ENCODE measurements around the gene MRTFB. TPM values are rescaled to one million over a fixed set of nuclear protein-coding genes. Genes with fewer than 3 reads are reported as not detected.

The MRTFB gene
- total and polyA plus RNA-seq, 2 of the 13 experiments (the other 11 are each of a cell fraction or from before 2014, with no cell fraction given), result 11.4 to 14.0 TPM

GRCh38 chr16:14286368-14287230 is 215.5 kb downstream of the MRTFB start (continued):
- TF ChIP-seq ZBTB33 (CRISPR knock-in tag; IDR thresholded peaks at IDR 0.05), result peak; percentile 64; the same call in 1 of the 2 replicates
- TF ChIP-seq ATF1 (CRISPR knock-in tag; IDR thresholded peaks at IDR 0.05), result 0 out of 2 replicates have a peak, but pooled peaks have one; percentile 29

- POLR2A ChIA-PET, result no interaction called here
- no peak for ATAC-seq
- DNase-seq (ENCODE audit: low spot score), result peak; percentile 66
- no peak for TF ChIP-seq ZNF318 (CRISPR knock-in tag; IDR thresholded peaks at IDR 0.05)
- TF ChIP-seq ZNF513 (CRISPR knock-in tag; conservative IDR thresholded peaks at IDR 0.05), result 0 out of 2 replicates have a peak, but pooled peaks have one; percentile 74
Measured at GRCh38 chr16:14289692-14290340, 218.7 kb downstream of the MRTFB start.

More at GRCh38 chr16:14289692-14290340, 218.7 kb downstream of the MRTFB start:
- no TSS peak for BruUV-seq (replicated peaks)
- H3K79me2 ChIP-seq (ENCODE audit: insufficient read depth, low read length), result no peaks in the 10 kb centered on the region
- WGBS (ENCODE audit: low lambda C conversion rate), result 23% methylated on average over 9 of the region's 9 CpGs
- H3K4me1 ChIP-seq (ENCODE audit: insufficient read depth, low read length), result peaks cover 9% of the 10 kb centered on the region
- no peak overlapping the region for H3K4me2 ChIP-seq (ENCODE audit: low read depth, low read length)
- peak; percentile 23 for FAIRE-seq
- in situ Hi-C loops (cut with HindIII; ENCODE audit: extremely low pct_ligation_motif_present, low pct_unique_long_range_greater_than_20kb) (loop anchor here (5.0 kb wide), 1 partner anchor 368 kb away; the partner anchor contains the start of gene ERCC4), intact Hi-C loops (cut with micrococcal nuclease; ENCODE audit: unreplicated experiment) (loop anchor here (1.0 to 10.0 kb wide), 3 partner anchors 43 to 367 kb away; partner anchors contain the start of gene MRTFB)
- peaks cover 16% of the 10 kb centered on the region for H3K9me3 ChIP-seq (ENCODE audit: low read length)
- H3K9ac ChIP-seq (ENCODE audit: insufficient read depth, low read depth, low read length), result no peak overlapping the region
- H2AFZ ChIP-seq (ENCODE audit: low read length), result no peak overlapping the region
- CTCF ChIA-PET (ENCODE audit: low intra/inter-chr PET ratio, low total read pairs), result interaction anchor here (0.9 to 1.5 kb wide), 3 partner anchors 239 to 371 kb away, joined by 3 to 4 read pairs (median 4); no protein-coding TSS in a partner anchor
- H4K20me1 ChIP-seq (ENCODE audit: insufficient read depth, low read length), result no peaks in the 10 kb centered on the region
- H3K27me3 ChIP-seq (ENCODE audit: control insufficient read depth in 1 of 2, insufficient read depth in 2 of 2, low read length in 2 of 2), result peaks cover 0 to 1% of the 10 kb centered on the region in 2 experiments; a peak in 1 of 5 replicates
- H3K4me3 ChIP-seq (replicated peaks in 1 of 3; ENCODE audit: insufficient read depth in 1 of 3, low read depth in 2 of 3, low read length in 3 of 3), result no peak overlapping the region
- H3K36me3 ChIP-seq (replicated peaks in 1 of 2; ENCODE audit: control insufficient read depth in 1 of 2, insufficient read depth in 2 of 2, low read length in 2 of 2), result no peaks in the 10 kb centered on the region
- no peak overlapping the region for H3K27ac ChIP-seq (ENCODE audit: extremely low read length, insufficient read depth, low read length)

Data from HepG2 (cell line).